ENCODE measurements around the gene P2RX6. TPM values are rescaled to one million over a fixed set of nuclear protein-coding genes. Genes with fewer than 3 reads are reported as not detected.

P2RX6 gene
- total and polyA plus RNA-seq, 9 of the 15 experiments (the other 6 are each of a cell fraction or from before 2014, with no cell fraction given) = 0.01 to 3.9 (median 1.5) TPM; not detected in 1

DNA sequence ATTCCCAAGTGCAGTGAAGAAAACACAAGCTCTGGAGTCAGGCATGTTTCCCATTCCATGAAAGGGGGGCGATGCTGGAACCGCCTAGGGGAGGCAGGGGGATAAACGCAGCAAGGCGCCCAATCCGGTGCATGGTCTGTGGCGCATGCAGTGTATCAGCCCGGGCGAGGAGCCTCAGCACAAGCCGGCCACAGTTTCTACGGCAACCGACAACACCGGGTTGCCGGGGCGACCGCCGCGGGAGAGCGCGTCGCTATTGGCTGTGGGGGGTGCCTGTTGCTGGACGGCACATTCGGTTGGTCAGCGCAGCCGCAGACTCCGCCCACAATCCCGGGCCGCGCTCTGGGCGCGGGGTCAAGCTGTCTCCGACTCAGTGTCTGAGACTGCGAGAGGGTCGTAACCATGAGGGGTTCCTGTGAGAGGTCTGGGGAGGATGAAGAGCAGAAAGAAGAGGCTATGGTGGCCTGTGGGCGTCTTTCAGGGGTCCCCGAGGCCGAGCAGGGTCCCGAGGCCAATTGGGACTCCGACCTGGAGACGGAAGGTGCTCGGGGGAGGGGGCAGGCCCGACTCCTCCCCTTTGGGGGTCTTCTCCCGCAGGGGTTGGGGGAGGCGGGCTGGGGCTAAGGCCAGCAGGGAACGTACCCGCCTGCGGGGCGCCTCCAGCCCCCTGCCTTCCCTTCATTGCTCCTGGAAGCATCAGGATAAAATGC, 30.8 kb downstream of the P2RX6 start, which contains the start of gene LRRC74B (continued):
- TF ChIP-seq RNF2 (IDR thresholded peaks at IDR 0.05) (peak; percentile 94), ETV5 (CRISPR knock-in tag; IDR thresholded peaks at IDR 0.05; ENCODE audit: low read depth) (no peak), PTBP1 (IDR thresholded peaks at IDR 0.05; ENCODE audit: low read depth, low read length) (no peak), MEF2A (IDR thresholded peaks at IDR 0.05; ENCODE audit: control insufficient read depth, low read depth, low read length) (no peak), CBX5 (IDR thresholded peaks at IDR 0.05; ENCODE audit: borderline replicate concordance, low read depth) (no peak), FOXP1 (CRISPR knock-in tag; IDR thresholded peaks at IDR 0.05) (peak; percentile 33; the same call in 1 of the 2 replicates), HMGN3 (IDR thresholded peaks at IDR 0.05; ENCODE audit: borderline replicate concordance, extremely low read depth, insufficient read length, low read depth, low read length) (peak; percentile 96), SMAD2 (IDR thresholded peaks at IDR 0.05; ENCODE audit: low read depth, low read length) (no peak), POLR2A (conservative IDR thresholded peaks at IDR 0.05) (no peak), SP2 (IDR thresholded peaks at IDR 0.05; ENCODE audit: extremely low read depth, low read depth, low read length, poor library complexity, severe bottlenecking) (peak; percentile 98), POLR2H (tag; IDR thresholded peaks at IDR 0.05; ENCODE audit: low read depth) (no peak), ZNF584 (CRISPR knock-in tag; IDR thresholded peaks at IDR 0.05; ENCODE audit: low read depth) (no peak), SREBF2 (CRISPR knock-in tag; IDR thresholded peaks at IDR 0.05) (no peak), ZNF224 (CRISPR knock-in tag; IDR thresholded peaks at IDR 0.05) (no peak), SIN3A (IDR thresholded peaks at IDR 0.05; ENCODE audit: borderline replicate concordance in 2 of 2, control insufficient read depth in 1 of 2, low read depth in 2 of 2, low read length in 2 of 2) (peak; percentile 94 to 95), BHLHE40 (IDR thresholded peaks at IDR 0.05; ENCODE audit: low read length) (peak; percentile 86), RHOXF2B (CRISPR knock-in tag; conservative IDR thresholded peaks at IDR 0.05) (0 out of 2 replicates have a peak, but pooled peaks have one; percentile 63), MAFK (IDR thresholded peaks at IDR 0.05; ENCODE audit: low read length) (0 out of 2 replicates have a peak, but pooled peaks have one; percentile 15), FOXK1 (CRISPR knock-in tag; IDR thresholded peaks at IDR 0.05; ENCODE audit: borderline replicate concordance) (peak; percentile 98), EZH2 (IDR thresholded peaks at IDR 0.05; ENCODE audit: borderline replicate concordance, low read depth, low read length) (no peak; the same call in 1 of the 2 replicates), ZNF518B (CRISPR knock-in tag; IDR thresholded peaks at IDR 0.05) (no peak)
- TF ChIP-seq, protein P1, sequence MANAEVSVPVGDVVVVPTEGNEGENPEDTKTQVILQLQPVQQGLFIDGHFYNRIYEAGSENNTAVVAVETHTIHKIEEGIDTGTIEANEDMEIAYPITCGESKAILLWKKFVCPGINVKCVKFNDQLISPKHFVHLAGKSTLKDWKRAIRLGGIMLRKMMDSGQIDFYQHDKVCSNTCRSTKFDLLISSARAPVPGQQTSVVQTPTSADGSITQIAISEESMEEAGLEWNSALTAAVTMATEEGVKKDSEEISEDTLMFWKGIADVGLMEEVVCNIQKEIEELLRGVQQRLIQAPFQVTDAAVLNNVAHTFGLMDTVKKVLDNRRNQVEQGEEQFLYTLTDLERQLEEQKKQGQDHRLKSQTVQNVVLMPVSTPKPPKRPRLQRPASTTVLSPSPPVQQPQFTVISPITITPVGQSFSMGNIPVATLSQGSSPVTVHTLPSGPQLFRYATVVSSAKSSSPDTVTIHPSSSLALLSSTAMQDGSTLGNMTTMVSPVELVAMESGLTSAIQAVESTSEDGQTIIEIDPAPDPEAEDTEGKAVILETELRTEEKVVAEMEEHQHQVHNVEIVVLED (CRISPR knock-in tag; IDR thresholded peaks at IDR 0.05) = no peak

Data from K562 (cell line).